ENCODE measurements around the gene CTNNA3.
"Not testable (repeated sequence)": the region's sequence is repeated elsewhere in the genome, so short reads cannot be mapped to it uniquely, and the experiment has no call there.

CTNNA3 gene

DNA sequence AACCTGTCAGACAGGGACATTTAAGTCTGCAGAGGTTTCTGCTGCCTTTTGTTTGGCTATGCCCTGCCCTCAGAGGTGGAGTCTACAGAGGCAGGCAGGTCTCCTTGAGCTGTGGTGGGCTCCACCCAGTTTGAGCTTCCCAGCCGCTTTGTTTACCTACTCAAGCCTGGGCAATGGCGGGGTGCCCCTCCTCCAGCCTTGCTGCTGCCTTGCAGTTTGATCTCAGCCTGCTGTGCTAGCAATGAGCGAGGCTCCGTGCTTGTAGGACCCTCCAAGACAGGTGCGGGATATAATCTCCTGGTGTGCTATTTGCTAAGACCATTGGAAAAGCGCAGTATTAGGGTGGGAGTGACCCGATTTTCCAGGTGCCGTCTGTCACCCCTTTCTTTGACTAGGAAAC, 1360.2 kb downstream of the CTNNA3 start:
- DNase-seq: not testable (repeated sequence)

DNA sequence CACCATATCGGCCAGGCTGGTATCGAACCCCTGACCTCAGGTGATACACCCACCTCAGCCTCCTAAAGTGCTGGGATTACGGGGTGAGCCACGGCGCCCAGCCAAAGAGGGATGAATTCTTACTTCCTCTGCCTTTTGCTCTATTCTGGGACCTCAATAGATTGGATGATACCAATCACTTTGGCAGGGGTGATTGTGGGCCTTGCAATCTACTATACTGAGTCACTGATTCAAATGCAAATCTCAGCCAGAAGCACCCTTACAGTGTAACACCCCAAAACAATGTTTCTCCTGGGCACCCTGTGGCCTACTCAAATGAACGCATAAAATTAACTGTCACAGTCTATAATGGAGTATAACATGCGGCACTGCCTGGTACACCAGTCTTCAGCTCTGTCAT, 1366.8 kb downstream of the CTNNA3 start:
- no peak for DNase-seq

GRCh38 chr10:66326876-66327275, 1369.1 kb downstream of the CTNNA3 start:
- no peak for DNase-seq

GRCh38 chr10:66322777-66323176, 1373.2 kb downstream of the CTNNA3 start:
- DNase-seq: no peak

GRCh38 chr10:66321723-66322665, 1374.0 kb downstream of the CTNNA3 start:
- no peak for DNase-seq

DNA sequence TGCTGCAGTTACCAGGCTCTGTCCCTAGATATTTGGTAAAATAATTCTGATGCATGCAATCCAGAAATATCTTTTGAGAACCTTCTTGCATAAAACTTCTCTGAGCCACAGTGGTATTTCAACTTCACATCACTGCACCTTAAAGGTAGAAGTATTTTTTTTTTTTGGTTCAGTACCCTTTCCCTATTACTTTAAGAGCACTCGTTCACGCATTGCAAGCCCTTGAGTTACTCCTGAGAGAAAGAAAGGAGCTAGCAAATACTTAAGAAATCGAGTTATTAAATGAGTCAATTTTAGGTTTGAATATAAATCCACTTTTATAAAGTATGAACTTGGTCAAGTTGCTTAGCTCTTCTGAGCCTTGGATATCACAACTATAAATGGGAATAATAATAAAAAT, 1377.2 kb downstream of the CTNNA3 start:
- no peak for DNase-seq

DNA sequence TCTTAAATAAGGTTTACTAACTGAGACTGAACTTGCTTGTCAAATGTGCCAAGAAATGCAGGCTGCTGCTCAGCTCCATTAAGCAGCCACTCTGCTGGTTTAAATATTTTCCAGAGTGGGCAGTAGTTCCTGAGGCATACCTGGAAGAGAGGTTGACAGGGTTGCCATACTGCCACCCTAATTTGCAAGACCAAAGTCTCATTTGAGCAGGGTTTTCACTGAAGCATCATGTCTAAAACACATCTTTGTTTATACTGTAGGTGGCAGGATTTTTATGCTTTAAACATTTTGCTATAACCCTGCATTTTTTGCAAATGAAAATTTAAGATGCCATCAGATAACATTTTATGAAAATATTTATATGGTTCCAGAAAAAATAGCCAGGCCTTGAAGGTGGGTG, 1388.2 kb downstream of the CTNNA3 start:
- DNase-seq: no peak

DNA sequence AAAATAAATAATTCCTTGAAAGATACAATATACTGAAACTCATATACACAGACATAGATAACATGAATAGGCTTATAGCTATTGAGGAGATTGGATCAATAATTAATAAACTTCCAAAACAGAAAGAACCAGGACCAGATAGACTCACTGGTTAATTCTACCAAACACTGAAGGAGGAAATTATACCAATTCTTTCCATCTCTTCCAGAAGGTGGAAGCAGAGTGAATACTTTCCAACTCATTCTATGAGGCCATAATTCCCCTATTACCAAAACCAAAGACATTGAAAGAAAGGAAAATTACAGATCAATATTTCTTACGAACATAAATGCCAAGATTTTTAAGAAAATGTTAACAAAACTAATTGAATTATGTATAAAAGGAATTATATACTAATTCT, 1394.9 kb downstream of the CTNNA3 start:
- DNase-seq: no peak

DNA sequence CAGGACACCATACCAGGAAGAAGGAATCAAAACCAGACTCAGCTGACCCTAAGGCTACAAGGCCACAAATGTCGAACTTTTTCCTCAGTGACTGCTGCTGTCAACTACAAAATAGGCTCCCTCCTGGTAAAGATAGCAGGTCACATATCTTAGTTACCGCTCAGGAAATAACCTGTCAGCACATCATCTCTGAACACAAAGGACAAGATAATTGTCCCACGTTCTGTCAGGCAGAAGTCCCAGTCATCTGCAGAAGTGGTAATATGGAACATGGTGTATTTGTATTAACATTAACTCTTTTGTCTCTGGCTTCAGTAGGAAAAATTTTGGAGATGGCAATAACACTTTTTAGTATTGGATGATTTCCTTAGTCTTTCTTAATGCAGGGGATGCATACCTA, 1400.4 kb downstream of the CTNNA3 start:
- DNase-seq: no peak

GRCh38 chr10:66294538-66294937, 1401.5 kb downstream of the CTNNA3 start:
- DNase-seq: no peak

GRCh38 chr10:66292922-66293321, 1403.1 kb downstream of the CTNNA3 start:
- no peak for DNase-seq

DNA sequence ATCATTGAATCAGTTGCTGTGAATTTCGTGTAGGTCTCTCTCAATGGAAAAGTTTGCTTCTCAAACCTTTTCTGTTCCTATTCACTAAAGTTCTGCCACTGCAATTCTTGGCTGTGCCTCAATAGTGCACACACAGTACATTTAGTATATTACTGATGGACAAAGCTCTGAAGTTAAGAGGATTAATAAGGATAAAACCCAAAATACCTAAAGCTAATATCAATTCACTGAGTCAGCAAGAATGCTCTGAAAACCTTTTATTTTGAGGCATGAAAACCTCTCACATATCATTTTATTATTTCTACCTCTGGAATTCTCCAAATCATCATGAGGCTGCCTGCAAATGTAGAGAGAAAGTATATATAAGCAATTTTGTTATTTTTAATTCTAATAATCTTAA, 1403.5 kb downstream of the CTNNA3 start:
- no peak for DNase-seq

DNA sequence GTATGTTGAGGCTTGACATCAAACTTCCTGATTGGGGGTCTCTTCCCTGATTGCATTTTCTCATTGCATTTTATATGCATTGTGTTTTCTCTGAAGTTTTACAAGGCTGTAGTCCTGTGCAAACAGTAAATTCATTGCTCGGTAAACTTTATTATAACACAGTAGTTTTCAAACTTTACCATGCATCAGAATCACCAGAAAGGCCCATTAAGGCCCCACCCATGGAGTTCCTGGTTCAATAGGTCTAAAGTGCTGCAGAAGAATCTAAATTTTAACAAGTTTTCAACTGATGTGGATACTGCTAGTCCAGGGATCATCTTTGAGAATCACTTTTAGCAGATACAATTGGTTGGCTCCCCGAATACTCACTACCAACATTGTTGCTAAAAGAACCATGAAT, 1404.9 kb downstream of the CTNNA3 start:
- no peak for DNase-seq

GRCh38 chr10:66284621-66285020, 1411.4 kb downstream of the CTNNA3 start:
- no peak for DNase-seq

DNA sequence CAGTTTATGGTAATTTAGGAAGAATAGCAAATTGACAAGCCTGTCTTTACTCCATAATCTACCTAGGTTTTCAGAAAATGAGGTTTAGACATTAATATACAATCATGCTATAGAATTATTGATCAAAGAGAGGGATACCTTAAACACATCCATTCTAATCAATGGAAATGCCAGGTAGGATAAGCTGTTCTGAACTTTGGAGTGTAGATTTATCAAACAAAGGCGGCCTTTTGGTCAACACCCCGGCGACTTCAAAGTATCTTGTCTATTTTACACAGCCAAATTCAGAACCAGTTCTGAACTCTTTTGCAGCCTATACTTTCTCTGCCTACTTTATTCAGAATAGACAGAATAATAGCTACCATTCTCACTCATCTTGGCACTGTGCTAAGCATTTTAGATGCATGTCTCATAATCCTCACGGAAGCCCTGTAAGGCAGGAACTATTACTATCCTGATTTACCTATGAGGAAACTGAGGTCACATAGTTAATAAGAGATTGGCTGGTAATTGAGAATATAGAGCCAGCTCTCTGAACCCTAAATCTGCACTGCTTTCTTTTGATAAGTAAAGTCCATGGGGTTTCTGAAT, 1412.0 kb downstream of the CTNNA3 start:
- DNase-seq: no peak

GRCh38 chr10:66283064-66283463, 1412.9 kb downstream of the CTNNA3 start:
- DNase-seq: no peak

DNA sequence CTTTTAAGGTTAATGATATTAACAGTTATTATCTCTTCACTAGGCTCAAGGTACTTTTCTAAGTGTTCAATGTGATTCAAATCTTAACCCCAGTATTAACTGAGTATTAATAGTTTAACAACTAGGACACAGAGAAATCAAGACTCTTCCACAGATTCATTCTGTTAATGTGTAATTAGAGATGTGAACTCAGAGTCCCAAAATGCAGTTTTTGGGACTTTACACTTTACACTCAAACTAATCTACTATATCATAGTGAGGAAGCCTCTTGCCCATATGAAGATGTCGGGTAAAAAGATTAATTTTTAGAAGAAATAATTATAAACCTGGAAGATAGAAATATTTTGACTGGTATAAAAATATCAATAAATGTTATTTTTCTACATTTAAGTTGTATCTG, 1414.7 kb downstream of the CTNNA3 start:
- DNase-seq: no peak

DNA sequence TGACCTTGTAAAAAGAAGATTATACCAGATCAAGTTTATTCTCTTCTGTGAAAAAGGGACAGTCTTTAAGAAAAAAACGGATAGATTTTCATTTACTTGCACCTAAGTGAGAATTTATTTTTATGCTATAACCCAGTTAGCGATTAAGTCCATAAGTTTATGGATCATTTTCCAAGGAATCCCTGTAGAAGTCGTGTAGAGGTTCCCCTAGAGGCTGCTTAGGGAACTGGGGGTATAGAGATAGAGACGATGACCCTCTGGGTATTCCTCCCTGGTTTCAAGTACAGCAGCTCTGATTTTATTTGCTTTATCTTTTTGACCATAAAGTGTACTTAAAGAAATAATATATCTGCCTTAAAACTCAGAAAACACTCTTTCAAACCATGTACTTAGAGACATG, 1418.5 kb downstream of the CTNNA3 start:
- no peak for DNase-seq

DNA sequence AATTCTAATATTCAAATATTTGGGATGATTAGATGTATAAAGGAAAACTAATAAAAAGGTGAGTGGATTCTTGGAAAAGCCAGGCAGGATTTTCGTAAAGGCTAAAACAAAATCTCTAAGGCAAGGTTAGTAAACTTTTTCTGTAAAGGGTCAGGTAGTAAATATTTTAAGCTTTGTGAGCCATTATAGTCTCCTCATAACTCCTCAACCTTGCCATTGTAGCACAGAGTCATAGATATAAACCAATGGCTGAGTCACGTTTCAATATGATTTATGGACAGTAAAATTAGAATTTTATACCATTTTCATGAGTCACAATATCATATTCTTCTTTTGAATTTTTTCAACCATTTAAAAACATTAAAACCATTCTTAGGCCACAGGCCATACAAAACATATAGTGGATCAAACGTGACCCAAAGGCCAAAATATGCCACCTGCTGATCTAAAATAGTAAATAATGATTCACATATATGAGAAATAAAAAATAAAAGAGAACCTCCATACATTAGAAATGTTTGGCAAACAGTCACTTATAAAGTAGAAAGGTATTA, 1422.0 kb downstream of the CTNNA3 start:
- DNase-seq: no peak

DNA sequence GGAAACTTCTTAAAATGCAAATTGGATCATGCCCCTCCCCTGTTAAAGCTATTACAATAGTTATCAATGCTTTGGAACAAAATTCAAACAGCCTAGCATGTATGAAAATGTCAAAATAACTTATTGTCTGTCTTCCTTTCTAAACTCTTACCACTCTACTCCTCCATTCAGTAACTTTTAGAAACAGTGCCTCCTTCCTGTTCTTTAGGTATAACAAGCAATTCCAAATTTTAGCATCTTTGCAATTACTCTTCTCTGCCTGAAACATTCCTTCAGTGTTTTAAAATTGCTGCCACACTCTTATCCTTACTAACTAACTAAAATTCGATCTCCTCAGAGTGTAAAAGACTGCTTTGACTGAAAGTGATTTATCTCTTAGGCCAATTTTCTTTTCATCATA, 1430.6 kb downstream of the CTNNA3 start:
- DNase-seq: no peak

DNA sequence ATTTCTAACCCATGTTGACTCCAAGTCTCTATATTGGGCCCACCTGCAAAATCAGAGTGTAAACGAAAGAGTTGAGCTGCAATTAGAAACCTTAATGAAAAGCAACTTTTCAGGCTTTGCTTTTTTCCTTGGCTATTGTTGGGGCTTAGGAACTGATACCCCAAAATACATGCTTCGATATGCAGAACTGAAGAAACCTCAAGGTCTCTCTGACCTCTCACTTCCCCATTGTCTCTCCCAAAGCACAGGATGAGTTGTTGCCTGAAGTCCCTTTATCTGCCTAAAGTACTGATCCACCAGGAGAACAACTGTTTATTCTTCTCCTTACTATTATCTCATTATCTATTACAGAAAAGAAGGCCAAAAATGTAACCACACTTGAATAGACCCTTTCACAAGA, 1436.2 kb downstream of the CTNNA3 start:
- DNase-seq: no peak

GRCh38 chr10:66258693-66259092, 1437.3 kb downstream of the CTNNA3 start:
- no peak for DNase-seq

DNA sequence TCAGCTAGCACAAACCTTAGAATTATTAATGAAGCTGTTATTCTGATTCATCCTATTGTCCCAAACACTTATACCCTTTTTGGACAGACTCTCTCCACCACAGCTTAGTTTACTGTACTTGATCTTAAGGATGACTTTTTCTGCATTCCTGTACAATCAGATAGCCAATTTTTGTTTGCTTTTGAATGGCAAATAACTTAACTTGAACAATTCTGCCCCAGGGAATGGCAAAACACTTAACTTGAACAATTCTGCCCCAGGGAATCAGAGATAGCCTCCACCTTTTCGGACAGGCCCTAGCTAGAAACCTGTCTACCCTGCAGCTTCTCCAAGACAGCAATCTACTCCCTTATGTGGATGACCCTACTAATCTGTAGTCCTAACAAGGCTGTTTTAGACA, 1438.2 kb downstream of the CTNNA3 start:
- DNase-seq: no peak

GRCh38 chr10:66252986-66253385, 1443.0 kb downstream of the CTNNA3 start:
- DNase-seq: no peak
